M059J (cell line): ENCODE measurements around the gene CTSA. TPM values are rescaled to one million over a fixed set of nuclear protein-coding genes. Genes with fewer than 3 reads are reported as not detected.
"Not testable (repeated sequence)": the region's sequence is repeated elsewhere in the genome, so short reads cannot be mapped to it uniquely, and the experiment has no call there.

Experiments
- DNase-seq: peaks from one replicate; pipeline ENCODE4 v3.0.0-alpha.2; 2012; ENCODE audit warnings: low read depth
- total RNA-seq: library from RNA; depleted of rRNA; stranded (reverse); fragments of >200 nt; shearing (Covaris generic); gene quantifications from 2 replicates; pipeline ENCODE4 v1.2.3, GENCODE V29; 2014

The CTSA gene
- total RNA-seq, 1 experiment from 2014 or later, result 253 TPM

GRCh38 chr20:45918182-45918737 lies 27.1 kb downstream of the CTSA start:
- DNase-seq, result no peak

GRCh38 chr20:45918779-45919537 lies 27.8 kb downstream of the CTSA start:
- no peak for DNase-seq

GRCh38 chr20:45919542-45920399 lies 28.6 kb downstream of the CTSA start:
- DNase-seq, result no peak

- DNase-seq, result no peak
Observed at GRCh38 chr20:45920462-45921336, 29.6 kb downstream of the CTSA start.

- DNase-seq, result no peak
Observed at GRCh38 chr20:45921337-45922189, 30.4 kb downstream of the CTSA start.

GRCh38 chr20:45924391-45925261 lies 33.5 kb downstream of the CTSA start:
- peak; percentile 52 for DNase-seq

- no peak for DNase-seq
Observed at GRCh38 chr20:45925821-45926506, 34.8 kb downstream of the CTSA start.

GRCh38 chr20:45926731-45927070 lies 35.6 kb downstream of the CTSA start:
- DNase-seq, result no peak

- DNase-seq, result no peak
Observed at GRCh38 chr20:45927071-45927878, 36.1 kb downstream of the CTSA start.

GRCh38 chr20:45931680-45932079 lies 40.5 kb downstream of the CTSA start:
- DNase-seq, result not testable (repeated sequence)

- DNase-seq, result peak; percentile 71
Observed at GRCh38 chr20:45933266-45934045, 42.3 kb downstream of the CTSA start.

GRCh38 chr20:45934046-45934585 lies 43.0 kb downstream of the CTSA start:
- DNase-seq, result peak; percentile 45

- peak; percentile 98 for DNase-seq
Observed at GRCh38 chr20:45934586-45935415, 43.7 kb downstream of the CTSA start, which contains the start of gene PCIF1. PCIF1 (plus strand) TSS chr20:45934683; CDS start chr20:45939000, 4,317 bp downstream.

GRCh38 chr20:45935416-45936046 lies 44.4 kb downstream of the CTSA start:
- DNase-seq, result no peak

- DNase-seq, result peak; percentile 61
Observed at GRCh38 chr20:45937765-45938164, 46.6 kb downstream of the CTSA start.
